HG03060 (cell line): Measurements from ENCODE around the gene HAT1.
"Not testable (repeated sequence)": the region's sequence is repeated elsewhere in the genome, so short reads cannot be mapped to it uniquely, and the experiment has no call there.

Source experiments
- ATAC-seq: cut with Tn5 transposase; IDR thresholded peaks from one replicate; pipeline ENCODE4 v1.9.1; 2021; ENCODE audit warnings: low read depth, moderate number of reproducible peaks; ENCODE audit not compliant: unreplicated experiment

The HAT1 gene

GRCh38 chr2:171922230-171923022, at the start of gene HAT1:
Gene HAT1 (plus strand): TSS chr2:171922461. CDS start chr2:171922501, 40 bp downstream.
- ATAC-seq = peak; percentile 84

DNA sequence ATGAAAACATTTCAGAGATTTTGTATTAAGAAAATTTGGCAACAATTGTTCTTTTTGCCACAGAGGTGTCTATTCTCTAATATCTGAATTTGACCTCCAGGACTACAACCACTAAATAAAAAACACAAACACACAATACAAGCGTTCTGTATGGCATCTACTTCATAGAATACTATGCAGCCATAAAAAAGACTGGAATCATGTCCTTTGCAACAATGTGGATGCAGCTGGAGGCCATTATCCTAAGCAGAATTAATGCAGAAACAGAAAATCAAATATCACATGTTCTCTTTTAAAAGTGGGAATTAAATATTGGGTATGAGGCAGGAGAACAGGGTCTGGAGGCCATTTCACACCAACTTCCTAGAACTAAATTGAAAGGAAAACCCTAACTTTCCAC, 47.7 kb upstream of the HAT1 start:
- no peak for ATAC-seq

DNA sequence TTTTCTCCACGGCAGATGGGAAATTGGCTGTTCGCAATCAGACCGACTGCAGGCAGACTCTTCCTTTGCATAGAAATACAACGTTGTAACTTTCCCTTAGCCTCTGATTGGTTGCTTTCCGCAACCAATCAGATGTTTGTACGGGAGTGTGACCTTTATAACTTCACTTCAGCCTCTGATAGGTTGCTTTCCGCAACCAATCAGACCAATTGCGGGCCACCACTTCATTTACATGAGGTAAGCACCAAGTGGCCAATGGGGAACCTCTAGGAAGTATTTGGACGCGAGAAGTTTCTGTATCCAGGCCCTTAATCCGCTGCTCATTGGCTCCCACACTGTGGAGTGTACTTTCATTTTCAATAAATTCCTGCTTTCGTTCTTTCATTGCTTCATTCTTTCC, 47.3 kb upstream of the HAT1 start:
- no peak for ATAC-seq

- no peak for ATAC-seq
Measured at GRCh38 chr2:171878481-171878993, 43.7 kb upstream of the HAT1 start.

- ATAC-seq = no peak
Measured at GRCh38 chr2:171879865-171880264, 42.4 kb upstream of the HAT1 start.

DNA sequence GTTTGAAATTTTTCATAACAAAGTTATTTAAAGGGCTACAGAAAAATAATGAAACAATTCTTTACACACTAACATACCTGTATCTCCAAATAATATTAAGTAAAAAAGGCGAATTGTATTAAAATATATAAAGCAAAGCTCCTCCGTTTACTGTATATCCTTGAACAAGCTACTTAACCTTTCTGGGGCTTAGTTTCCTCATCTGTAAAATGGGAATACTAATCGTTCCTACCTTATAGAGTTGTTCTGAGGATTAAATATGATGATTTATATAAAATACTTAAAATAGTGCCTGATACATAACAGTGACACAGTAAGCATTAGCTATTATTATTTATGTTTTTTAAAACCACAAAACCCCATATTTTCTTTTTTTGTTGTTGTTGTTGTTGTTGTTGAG, 41.5 kb upstream of the HAT1 start:
- ATAC-seq = no peak

GRCh38 chr2:171882089-171882769, 40.0 kb upstream of the HAT1 start:
- no peak for ATAC-seq

GRCh38 chr2:171883275-171883893, 38.9 kb upstream of the HAT1 start:
- no peak for ATAC-seq

GRCh38 chr2:171889333-171889732, 32.9 kb upstream of the HAT1 start:
- ATAC-seq = no peak

DNA sequence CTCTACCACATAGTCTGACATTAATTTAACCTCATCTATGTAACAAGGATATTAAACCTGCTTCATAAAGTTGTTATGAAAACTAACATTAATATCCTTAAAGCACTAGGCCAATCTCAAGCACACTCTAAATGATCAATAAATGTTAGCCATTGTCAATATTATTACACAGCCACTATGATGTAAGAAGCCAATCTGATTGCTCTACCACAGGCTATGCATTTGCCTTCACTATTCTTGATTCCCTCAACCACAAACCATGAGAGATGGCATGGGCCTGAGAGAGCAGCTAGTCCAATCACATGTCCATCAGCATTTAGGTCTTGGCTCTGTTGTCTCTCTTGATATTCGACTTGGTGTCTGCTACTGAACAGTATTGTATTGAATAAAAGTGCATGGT, 32.5 kb upstream of the HAT1 start:
- no peak for ATAC-seq

GRCh38 chr2:171893196-171893823, 29.0 kb upstream of the HAT1 start:
- ATAC-seq = no peak

GRCh38 chr2:171893824-171894611, 28.2 kb upstream of the HAT1 start, which contains the start of gene SLC25A12:
Gene SLC25A12 (minus strand): TSS chr2:171894244. CDS start chr2:171894214, 30 bp downstream.
- ATAC-seq = no peak

DNA sequence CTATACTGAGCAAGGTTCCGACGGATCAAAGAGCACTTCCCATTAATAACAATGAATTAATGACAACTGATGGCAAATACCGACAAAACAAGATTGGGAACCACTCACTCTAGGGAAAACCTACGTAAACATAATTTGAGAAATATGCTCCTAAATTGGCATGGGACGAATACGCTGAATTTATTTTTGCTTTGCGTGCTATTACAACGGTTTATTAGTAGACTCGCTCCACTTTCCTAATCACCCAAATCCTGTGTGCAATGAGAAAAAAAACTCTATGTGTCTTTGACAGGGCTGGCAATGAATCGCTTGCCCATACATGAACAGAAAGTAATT, 27.7 kb upstream of the HAT1 start:
- ATAC-seq = no peak

GRCh38 chr2:171895786-171896185, 26.5 kb upstream of the HAT1 start:
- ATAC-seq = no peak

DNA sequence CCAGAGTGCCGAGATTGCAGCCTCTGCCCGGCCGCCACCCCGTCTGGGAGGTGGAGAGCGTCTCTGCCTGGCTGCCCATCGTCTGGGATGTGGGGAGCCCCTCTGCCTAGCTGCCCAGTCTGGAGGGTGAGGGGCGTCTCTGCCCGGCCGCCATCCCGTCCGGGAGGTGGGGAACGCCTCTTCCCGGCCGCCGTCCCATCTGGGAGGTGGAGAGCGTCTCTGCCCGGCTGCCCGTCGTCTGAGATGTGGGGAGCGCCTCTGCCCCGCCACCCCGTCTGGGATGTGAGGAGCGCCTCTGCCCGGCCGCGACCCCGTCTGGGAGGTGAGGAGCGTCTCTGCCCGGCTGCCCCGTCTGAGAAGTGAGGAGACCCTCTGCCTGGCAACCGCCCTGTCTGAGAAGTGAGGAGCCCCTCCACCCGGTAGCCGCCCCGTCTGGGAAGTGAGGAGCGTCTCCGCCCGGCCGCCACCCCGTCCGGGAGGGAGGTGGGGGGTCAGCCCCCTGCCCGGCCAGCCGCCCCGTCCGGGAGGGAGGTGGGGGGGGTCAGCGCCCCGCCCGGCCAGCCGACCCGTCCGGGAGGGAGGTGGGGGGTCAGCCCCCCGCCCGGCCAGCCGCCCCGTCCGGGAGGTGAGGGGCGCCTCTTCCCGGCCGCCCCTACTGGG, 22.5 kb upstream of the HAT1 start:
- ATAC-seq = not testable (repeated sequence)

DNA sequence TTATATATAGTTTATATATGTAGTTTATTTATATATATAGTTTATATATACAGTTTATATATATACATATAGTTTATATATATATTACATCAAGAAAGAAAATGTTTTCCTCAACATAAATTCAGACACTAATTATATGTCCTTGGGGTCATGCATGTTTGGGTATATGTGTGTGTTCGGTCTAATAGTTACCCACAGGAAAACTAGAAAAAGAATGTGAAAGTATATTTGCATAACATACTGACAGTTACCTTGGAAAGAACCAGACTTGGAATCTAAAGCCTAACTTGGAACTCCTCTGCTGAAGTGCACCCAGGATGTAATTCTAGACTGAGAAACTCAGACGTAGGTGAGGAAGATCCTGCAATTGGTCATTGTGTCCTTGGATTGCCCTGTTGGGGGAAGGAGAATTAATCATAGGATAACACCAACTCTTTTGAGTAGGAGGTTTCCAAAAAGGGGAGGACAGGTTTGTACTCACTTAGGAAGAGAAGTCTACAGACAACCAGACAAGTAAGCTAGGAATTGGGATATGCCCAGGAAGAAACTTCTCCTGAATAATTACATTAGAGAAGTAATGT, 19.3 kb upstream of the HAT1 start:
- ATAC-seq = no peak

- ATAC-seq = no peak
Measured at GRCh38 chr2:171908235-171908634, 14.0 kb upstream of the HAT1 start.

GRCh38 chr2:171909266-171909665, 13.0 kb upstream of the HAT1 start:
- ATAC-seq = no peak

GRCh38 chr2:171910494-171910893, 11.8 kb upstream of the HAT1 start:
- no peak for ATAC-seq
